ENCODE results near the gene CDC6.

The CDC6 gene

GRCh38 chr17:40251576-40251975, 36.1 kb upstream of the CDC6 start:
- H3K27ac ChIP-seq, result no peak overlapping the region
- TF ChIP-seq CTCF (conservative IDR thresholded peaks at IDR 0.05) (no peak), ZFX (IDR thresholded peaks at IDR 0.05) (no peak)

GRCh38 chr17:40253565-40253964, 34.1 kb upstream of the CDC6 start:
- no peak for TF ChIP-seq ZFX (IDR thresholded peaks at IDR 0.05)
- H3K27ac ChIP-seq, result no peak overlapping the region

- TF ChIP-seq CTCF (conservative IDR thresholded peaks at IDR 0.05) (no peak), ZFX (IDR thresholded peaks at IDR 0.05) (no peak)
- no peak overlapping the region for H3K27ac ChIP-seq
Observed at GRCh38 chr17:40259505-40259904, 28.2 kb upstream of the CDC6 start.

GRCh38 chr17:40260528-40260927, 27.2 kb upstream of the CDC6 start:
- TF ChIP-seq ZFX (IDR thresholded peaks at IDR 0.05), result no peak
- no peak overlapping the region for H3K27ac ChIP-seq

- TF ChIP-seq ZFX (IDR thresholded peaks at IDR 0.05) (no peak), CTCF (conservative IDR thresholded peaks at IDR 0.05) (no peak)
- H3K27ac ChIP-seq, result no peak overlapping the region
Observed at GRCh38 chr17:40264458-40265185, 23.1 kb upstream of the CDC6 start.

GRCh38 chr17:40265337-40265736, 22.3 kb upstream of the CDC6 start:
- TF ChIP-seq ZFX (IDR thresholded peaks at IDR 0.05) (no peak), CTCF (conservative IDR thresholded peaks at IDR 0.05) (no peak)
- H3K27ac ChIP-seq, result no peak overlapping the region

DNA sequence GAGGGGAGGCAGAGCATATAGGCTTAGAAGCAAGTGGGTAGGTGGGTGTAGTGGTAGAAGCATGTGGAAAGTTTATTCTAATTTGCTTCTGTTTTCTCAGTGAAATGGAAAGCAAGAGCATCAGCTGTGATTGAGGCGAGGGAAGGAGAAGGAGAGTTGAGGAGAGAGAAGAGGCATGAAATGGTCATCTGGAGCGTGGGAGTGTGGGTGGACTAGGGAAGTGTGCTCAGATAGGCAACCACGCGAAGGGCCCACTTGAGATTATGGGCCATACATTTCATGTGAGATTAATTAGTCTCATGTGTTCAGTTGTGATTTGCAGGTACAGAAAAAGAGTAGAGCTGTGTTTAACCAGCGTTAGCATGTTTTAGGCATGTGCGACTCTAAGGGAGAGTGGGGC, 20.8 kb upstream of the CDC6 start:
- TF ChIP-seq CTCF (conservative IDR thresholded peaks at IDR 0.05), result no peak
- TF ChIP-seq ZFX (IDR thresholded peaks at IDR 0.05), result no peak
- no peak overlapping the region for H3K27ac ChIP-seq

DNA sequence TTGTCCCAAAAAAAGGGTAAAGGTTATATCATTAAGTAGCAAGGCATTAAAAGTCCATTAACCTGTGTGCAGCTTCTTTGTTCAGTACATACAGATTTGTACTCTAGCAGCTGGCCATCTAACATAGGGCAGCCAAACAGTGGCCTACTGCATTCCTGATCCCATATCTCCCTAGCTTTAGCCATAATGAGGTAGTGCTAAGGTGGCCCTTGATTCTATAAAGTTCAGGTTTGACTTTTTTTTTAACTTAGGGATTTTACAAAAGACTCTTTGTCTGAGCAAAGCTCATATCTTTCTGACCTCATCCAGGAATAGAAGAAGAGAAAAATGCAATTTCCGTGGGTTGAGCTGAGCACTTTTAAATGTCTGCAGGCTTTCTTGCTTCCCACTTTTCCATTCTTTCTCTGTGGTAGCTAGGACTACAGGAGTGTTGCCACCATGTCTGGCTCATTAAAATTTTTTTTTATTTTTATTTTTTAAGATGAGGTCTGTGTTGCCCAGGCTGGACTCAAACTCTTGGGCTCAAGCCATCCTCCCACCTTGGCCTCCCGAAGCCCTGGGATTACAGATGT, 19.5 kb upstream of the CDC6 start:
- no peak overlapping the region for H3K27ac ChIP-seq
- no peak for TF ChIP-seq CTCF (conservative IDR thresholded peaks at IDR 0.05)
- no peak for TF ChIP-seq ZFX (IDR thresholded peaks at IDR 0.05)
